ENCODE data around the gene MYEOV.

The MYEOV gene

DNA sequence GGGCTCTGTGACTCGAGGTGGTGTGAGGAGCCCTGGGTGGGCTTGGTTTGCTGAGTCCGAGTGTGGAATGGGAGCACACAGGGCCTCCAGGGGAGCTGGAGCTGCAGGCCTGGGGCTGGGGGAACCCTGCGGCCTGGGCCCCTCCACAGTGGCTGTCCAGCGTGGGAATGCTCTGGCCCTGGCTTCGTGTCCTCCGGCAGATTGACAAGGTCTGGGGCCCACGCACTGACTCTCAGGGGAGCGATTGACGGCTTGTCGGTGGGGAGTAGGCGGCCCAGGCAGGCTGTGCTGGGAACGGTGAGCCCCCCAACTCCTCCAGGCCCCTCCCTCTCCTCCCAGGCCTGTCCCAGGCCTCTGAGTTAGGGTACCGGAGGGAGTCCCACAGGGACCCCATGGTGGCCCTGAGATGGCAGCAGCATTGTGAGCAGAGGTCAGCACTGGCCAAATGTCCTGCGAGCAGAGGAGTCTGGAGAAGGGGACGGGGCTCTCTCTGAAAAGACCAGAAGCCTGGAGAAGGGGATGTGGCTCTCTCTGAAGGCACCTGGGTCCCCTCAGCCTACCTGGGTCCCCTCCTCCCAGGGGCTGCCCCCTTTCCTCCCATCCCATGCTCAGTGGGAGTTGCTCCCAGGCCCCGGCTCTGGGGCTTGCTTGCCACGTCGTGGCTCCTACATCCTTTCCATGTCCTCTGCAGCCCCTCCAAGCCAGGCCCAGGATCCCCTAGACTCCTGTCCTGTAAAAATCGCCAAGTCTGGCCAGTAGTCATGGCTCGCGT is 23.8 kb upstream of the MYEOV start:
- TF ChIP-seq, protein P1, sequence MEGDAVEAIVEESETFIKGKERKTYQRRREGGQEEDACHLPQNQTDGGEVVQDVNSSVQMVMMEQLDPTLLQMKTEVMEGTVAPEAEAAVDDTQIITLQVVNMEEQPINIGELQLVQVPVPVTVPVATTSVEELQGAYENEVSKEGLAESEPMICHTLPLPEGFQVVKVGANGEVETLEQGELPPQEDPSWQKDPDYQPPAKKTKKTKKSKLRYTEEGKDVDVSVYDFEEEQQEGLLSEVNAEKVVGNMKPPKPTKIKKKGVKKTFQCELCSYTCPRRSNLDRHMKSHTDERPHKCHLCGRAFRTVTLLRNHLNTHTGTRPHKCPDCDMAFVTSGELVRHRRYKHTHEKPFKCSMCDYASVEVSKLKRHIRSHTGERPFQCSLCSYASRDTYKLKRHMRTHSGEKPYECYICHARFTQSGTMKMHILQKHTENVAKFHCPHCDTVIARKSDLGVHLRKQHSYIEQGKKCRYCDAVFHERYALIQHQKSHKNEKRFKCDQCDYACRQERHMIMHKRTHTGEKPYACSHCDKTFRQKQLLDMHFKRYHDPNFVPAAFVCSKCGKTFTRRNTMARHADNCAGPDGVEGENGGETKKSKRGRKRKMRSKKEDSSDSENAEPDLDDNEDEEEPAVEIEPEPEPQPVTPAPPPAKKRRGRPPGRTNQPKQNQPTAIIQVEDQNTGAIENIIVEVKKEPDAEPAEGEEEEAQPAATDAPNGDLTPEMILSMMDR (conservative IDR thresholded peaks at IDR 0.05; ENCODE audit: control insufficient read depth, insufficient read depth, low read depth, low read length): no peak
- H3K4me3 ChIP-seq (ENCODE audit: control insufficient read depth, low read depth, low read length): no peak overlapping the region
- no peak for DNase-seq (ENCODE audit: low read depth)

DNA sequence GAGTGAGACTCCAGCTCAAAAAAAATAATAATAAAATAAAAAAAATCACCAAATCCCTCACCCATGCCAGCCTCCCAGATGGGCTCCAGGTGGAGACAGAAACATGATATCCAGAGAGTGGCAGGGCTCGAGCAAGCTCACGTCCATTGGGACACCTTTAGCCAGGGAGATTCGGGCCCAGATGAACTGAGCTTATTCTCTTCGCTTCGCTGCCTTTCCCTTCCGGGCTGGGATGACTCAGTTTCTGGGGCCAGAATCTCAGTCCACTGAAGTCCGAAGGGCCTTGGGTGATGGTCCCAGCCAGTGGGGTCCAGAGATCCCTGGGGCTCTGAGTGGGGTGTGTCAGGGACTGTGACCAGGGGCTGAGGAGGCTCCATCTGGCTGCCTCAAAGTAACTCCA is 23.0 kb upstream of the MYEOV start:
- DNase-seq (ENCODE audit: low read depth): no peak
- H3K4me3 ChIP-seq (ENCODE audit: control insufficient read depth, low read depth, low read length): no peak overlapping the region
- TF ChIP-seq, protein P1 (conservative IDR thresholded peaks at IDR 0.05; ENCODE audit: control insufficient read depth, insufficient read depth, low read depth, low read length): no peak

DNA sequence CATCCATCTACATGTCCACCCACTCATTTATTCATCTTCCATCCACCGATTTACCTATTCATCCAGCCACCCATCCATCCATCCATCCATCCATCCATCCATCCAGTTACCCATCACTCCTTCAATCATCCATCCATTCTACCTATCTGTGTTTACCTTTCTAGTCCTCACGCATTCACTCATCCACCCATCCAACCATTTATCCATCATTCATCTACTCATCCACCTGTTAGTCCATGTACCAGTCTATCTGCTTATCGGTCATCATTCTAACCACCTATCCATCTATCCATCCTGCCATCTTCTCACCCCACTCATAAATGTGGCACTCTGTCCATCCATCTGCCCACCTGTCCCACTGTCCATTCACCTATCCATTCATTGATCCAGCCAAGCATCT is 21.9 kb upstream of the MYEOV start:
- no peak for DNase-seq (ENCODE audit: low read depth)
- H3K4me3 ChIP-seq (ENCODE audit: control insufficient read depth, low read depth, low read length): no peak overlapping the region
- TF ChIP-seq, protein P1 (conservative IDR thresholded peaks at IDR 0.05; ENCODE audit: control insufficient read depth, insufficient read depth, low read depth, low read length): no peak

DNA sequence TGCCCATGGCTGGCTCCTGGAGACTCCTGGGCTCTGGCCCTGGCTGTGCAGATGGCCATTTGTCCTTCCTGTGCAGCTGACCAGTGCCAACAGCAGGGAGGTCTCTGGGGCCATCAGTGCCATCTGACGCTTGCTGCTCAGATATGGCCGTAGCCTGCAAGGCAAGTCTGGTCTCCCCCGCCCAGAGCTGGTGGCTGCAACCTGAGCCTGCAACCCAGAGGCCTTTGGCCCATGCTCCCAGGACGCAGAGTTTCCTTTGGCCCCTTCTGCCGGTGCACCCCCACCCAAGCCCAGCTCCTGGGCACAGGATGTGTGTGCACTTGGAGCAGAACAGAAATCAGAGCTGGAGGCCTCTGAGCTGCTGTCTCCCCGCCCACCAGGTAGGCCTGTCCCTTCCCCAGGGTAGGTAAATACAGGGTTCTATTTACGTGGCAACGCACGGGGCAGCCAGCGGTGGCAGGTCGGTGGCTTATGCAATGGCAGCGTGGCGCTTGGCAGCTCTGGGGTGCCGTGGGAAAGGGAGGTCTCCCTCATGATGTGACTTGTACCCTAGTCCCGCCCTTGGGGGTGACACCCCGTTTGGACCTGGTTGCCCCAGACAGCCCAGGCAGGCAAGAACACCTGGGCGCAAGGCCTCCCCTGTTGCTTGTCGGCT is 21.0 kb upstream of the MYEOV start:
- no peak for DNase-seq (ENCODE audit: low read depth)
- TF ChIP-seq, protein P1 (conservative IDR thresholded peaks at IDR 0.05; ENCODE audit: control insufficient read depth, insufficient read depth, low read depth, low read length): no peak

DNA sequence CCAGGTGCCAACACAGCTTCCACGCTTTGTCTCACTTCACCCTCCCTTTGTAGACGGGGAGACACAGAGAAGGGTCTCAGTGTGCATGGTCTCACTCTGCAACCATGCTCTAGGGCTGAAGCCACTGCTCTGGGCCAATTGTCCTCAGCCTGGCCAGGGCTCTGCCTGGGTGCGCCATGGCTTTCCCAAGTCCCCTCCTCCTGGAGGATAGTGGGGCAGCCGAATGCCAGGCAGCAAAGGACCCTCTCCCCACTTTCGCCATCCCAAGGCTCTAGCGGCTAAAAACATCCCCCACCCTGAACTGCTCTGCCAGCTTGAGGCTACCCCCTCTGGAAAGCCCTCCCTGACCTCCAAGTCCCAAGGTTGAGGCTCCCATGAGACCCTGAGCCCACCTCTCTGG is 20.4 kb upstream of the MYEOV start:
- TF ChIP-seq, protein P1 (conservative IDR thresholded peaks at IDR 0.05; ENCODE audit: control insufficient read depth, insufficient read depth, low read depth, low read length): no peak
- no peak for DNase-seq (ENCODE audit: low read depth)
- H3K4me3 ChIP-seq (ENCODE audit: control insufficient read depth, low read depth, low read length): no peak overlapping the region

More for the DNA sequence above, 21.0 kb upstream of the MYEOV start:
- no peak overlapping the region for H3K4me3 ChIP-seq (ENCODE audit: control insufficient read depth, low read depth, low read length)

DNA sequence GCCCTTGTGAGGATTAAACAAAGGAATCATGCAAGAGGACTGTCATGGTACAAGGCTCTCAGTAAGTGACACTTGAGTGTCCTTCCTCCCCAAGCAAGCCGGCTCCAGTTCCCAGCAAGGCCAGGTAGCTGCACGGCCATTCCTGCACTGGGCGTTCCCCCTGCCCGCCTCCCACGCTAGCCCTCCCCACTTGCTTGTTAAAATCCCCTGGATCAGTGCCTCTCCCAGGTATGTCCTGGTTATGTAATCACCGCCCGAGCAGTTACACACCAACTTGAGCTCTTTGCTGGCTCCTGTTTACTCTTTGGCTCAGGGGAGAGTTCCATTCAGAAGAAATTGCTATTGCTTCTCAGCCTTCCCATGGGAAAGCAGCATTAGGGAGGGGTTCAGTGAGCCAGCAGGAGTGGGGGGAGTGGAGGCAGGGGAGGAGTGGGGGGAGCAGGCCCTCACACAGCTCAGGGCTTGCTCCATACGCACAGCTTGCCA is 19.4 kb upstream of the MYEOV start:
- DNase-seq (ENCODE audit: low read depth): no peak
- TF ChIP-seq, protein P1 (conservative IDR thresholded peaks at IDR 0.05; ENCODE audit: control insufficient read depth, insufficient read depth, low read depth, low read length): no peak
- no peak overlapping the region for H3K4me3 ChIP-seq (ENCODE audit: control insufficient read depth, low read depth, low read length)

Data from fibroblast of mammary gland (primary cell).